AG04449 (cell line): ENCODE results near the gene LRMDA.

Experiments used
- CTCF ChIA-PET: fragments of 350-600 bp; formaldehyde crosslinking; extraction: SDS; loops from one replicate; lab custom pipeline; 2021; ENCODE audit warnings: antibody characterized with exemption; lab: Yijun Ruan, JAX
- POLR2A ChIA-PET: fragments of 400-600, 350-600 bp; formaldehyde crosslinking; extraction: SDS; loops from one replicate; lab custom pipeline; 2020; ENCODE audit warnings: antibody characterized with exemption, inconsistent platforms; lab: Yijun Ruan, JAX
- DNase-seq: peaks from one replicate; pipeline ENCODE4 v3.0.0-alpha.2; 2010; ENCODE audit warnings: low read depth, low spot score
- H3K4me3 ChIP-seq: 2 replicates; pipeline ENCODE4 v1.5.1; 2011; ENCODE audit warnings: low read depth, mild to moderate bottlenecking, control low read depth, low read length
- CTCF ChIP-seq: IDR thresholded peaks from one replicate; pipeline ENCODE4 v1.5.1; 2011; ENCODE audit warnings: mild to moderate bottlenecking, moderate library complexity, low read length, control low read depth, inconsistent platforms; ENCODE audit not compliant: insufficient read depth; ENCODE audit errors: missing control alignments

The LRMDA gene

GRCh38 chr10:75498884-75499350 lies 67.5 kb downstream of the LRMDA start:
- no peak overlapping the region for H3K4me3 ChIP-seq
- TF ChIP-seq CTCF: no peak
- POLR2A ChIA-PET: no interaction called here
- CTCF ChIA-PET: no interaction called here
- DNase-seq: no peak

DNA sequence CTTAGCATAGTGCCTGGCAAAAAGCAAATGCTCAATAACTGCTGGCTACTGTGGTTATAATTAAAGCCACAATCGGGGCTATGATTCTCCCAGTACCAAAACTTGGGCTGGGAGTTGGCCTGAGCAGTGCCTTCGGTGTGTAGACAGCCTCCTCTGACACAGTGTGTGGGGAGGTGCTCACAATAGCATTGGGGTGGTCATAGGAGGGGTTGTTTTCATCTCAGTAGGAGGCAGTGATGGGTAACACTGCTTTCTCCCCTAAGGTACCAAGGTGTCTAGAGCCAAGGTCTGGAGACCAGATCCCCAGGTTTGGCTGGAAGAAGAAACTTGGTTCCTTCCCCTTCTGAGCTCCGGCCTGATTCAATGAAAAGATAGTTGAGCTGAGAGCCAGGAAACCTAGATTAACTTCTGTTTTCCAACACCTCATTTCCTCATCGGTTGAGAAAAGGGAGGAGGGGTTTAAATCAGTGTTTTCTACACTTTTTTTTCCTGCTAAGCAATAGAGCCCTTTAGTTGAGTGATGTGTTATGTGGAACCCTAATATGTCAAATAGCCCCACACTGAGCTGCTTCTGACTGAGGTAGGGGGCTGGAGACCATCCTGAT lies 68.2 kb downstream of the LRMDA start:
- DNase-seq: no peak
- no peak for TF ChIP-seq CTCF
- CTCF ChIA-PET: no interaction called here
- no peak overlapping the region for H3K4me3 ChIP-seq
- POLR2A ChIA-PET: no interaction called here

GRCh38 chr10:75502389-75502788 lies 71.0 kb downstream of the LRMDA start:
- ChIA-PET POLR2A (no interaction called here), CTCF (no interaction called here)
- TF ChIP-seq CTCF: no peak
- H3K4me3 ChIP-seq: no peak overlapping the region
- DNase-seq: no peak

DNA sequence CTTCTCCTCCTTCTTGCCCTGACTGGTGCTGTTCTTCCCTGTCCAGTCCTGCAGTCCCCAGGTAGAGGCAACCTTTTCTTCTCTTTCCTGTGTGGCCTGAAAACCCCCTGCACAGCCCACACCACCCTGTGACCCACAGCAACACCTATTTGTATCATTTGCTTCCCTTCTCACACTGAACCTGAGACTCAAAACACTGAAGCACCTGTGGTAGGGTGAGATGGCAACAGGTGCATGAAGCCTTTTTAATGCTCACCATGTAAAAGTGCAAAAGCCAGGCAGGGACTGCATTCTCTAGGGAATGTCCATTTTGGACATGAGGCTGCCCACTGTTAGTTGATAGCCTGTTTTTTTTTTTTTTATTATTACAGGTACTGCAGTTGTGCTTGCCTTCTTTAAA lies 71.4 kb downstream of the LRMDA start:
- TF ChIP-seq CTCF: no peak
- CTCF ChIA-PET: no interaction called here
- POLR2A ChIA-PET: no interaction called here
- no peak overlapping the region for H3K4me3 ChIP-seq
- DNase-seq: no peak

- ChIA-PET CTCF (no interaction called here), POLR2A (no interaction called here)
- DNase-seq: no peak
- no peak overlapping the region for H3K4me3 ChIP-seq
- TF ChIP-seq CTCF: no peak
Measured at GRCh38 chr10:75505293-75505692, 73.9 kb downstream of the LRMDA start.

GRCh38 chr10:75505840-75506506 lies 74.5 kb downstream of the LRMDA start:
- ChIA-PET CTCF (no interaction called here), POLR2A (no interaction called here)
- H3K4me3 ChIP-seq: no peak overlapping the region
- DNase-seq: no peak
- TF ChIP-seq CTCF: no peak
